ENCODE data around the gene SPPL3. TPM values are rescaled to one million over a fixed set of nuclear protein-coding genes. Genes with fewer than 3 reads are reported as not detected.

The SPPL3 gene
- total RNA-seq, 2 donors from 2014 or later = 44.6 to 60.7 TPM

DNA sequence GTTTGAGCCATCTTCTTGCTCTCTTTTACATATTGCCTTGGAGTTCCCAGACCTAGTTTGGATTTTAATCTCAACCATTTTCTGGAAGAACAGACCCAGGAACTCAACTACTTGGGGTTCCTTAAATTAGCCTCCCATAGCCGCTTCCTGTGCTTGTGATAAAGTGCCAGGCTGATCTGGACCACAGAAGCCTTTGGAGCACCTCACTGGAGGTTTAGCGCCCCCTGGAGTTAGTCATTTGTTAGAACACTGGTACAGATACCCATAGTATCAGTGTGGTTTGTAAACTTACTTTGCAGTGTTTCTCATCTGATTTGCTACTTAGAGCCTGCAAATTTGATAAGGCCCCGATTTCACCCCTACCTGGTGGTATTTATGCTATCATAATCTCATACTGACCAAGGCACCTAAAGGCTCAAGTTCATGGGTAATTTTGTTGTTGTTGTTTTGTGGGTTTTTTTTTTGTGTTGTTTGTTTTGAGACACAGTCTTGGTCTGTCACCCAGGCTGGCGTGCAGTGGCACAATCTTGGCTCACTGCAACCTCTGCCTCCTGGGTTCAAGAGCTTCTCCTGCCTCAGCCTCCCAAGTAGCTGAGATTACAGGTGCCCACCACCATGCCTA lies 190.2 kb downstream of the SPPL3 start:
- H3K36me3 Mint-ChIP-seq (ENCODE audit: low read depth) = peaks cover 8% of the 10 kb centered on the region
- ATAC-seq (peak; percentile 66), DNase-seq (peak; percentile 35 to 60 (median 51))
- H3K27ac Mint-ChIP-seq = peak overlapping the region; percentile 78
- H3K4me3 Mint-ChIP-seq = no peak overlapping the region
- H3K4me1 Mint-ChIP-seq = peaks cover 24% of the 10 kb centered on the region
- H3K9me3 ChIP-seq (ENCODE audit: control insufficient read depth, low read length, poor library complexity, severe bottlenecking) = no peaks in the 10 kb centered on the region
- H3K27me3 Mint-ChIP-seq = no peaks in the 10 kb centered on the region

DNA sequence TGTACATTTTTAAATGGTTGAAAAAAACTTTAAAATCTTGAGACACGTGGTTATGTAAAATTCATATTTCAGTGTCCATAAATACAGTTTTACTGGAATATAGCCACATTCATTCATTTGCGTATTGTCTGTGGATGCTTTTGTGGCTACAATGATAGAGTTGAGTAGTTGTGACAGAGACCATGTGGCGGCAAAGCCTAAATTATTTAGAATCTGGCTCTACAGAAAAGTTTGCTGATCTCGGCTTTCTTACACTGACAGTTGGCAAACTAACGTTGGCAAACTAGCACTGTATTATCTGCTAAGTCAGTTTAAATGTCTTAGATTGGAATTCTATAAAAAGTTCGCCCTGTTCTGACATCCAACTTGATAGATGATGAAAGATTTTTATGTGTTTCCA lies 191.5 kb downstream of the SPPL3 start:
- Mint-ChIP-seq H3K36me3 (ENCODE audit: low read depth) (peaks cover 5% of the 10 kb centered on the region), H3K4me1 (peaks cover 22% of the 10 kb centered on the region), H3K27me3 (no peaks in the 10 kb centered on the region), H3K4me3 (no peak overlapping the region), H3K27ac (no peak overlapping the region)
- DNase-seq (no peak), ATAC-seq (no peak)
- no peaks in the 10 kb centered on the region for H3K9me3 ChIP-seq (ENCODE audit: control insufficient read depth, low read length, poor library complexity, severe bottlenecking)

Other genes with a start within 250 kb of the SPPL3 start
- gene MLEC, start 217.2 kb downstream of the SPPL3 start, total RNA-seq = 10 to 100 TPM; 21.8 to 31.0 TPM
- 10 to 100 TPM; 15.2 to 16.2 TPM for gene UNC119B, start 193.9 kb downstream of the SPPL3 start, total RNA-seq
- 10 to 100 TPM in 1 of 2 donors, 1 to 10 TPM in 1; 9.1 to 10.8 TPM for gene ACADS, start 178.5 kb downstream of the SPPL3 start, total RNA-seq
- gene HNF1A, start 74.2 kb upstream of the SPPL3 start, total RNA-seq = not detected
- gene C12orf43, start 112.1 kb upstream of the SPPL3 start, total RNA-seq = 10 to 100 TPM; 16.1 to 17.3 TPM
- gene OASL, start 134.9 kb upstream of the SPPL3 start, total RNA-seq = 10 to 100 TPM; 18.8 to 30.3 TPM
- gene P2RX7, start 228.5 kb upstream of the SPPL3 start, total RNA-seq = 10 to 100 TPM in 1 of 2 donors, 1 to 10 TPM in 1; 6.3 to 10.4 TPM

All from T-helper 17 cell (primary cell).